SKM-1 (cell line): ENCODE results near the gene JARID2.

ENCODE experiments used
- DNase-seq: peaks from one replicate; lab custom pipeline; 2025; ENCODE audit not compliant: unreplicated experiment; lab: John Stamatoyannopoulos, UW

The JARID2 gene

DNA sequence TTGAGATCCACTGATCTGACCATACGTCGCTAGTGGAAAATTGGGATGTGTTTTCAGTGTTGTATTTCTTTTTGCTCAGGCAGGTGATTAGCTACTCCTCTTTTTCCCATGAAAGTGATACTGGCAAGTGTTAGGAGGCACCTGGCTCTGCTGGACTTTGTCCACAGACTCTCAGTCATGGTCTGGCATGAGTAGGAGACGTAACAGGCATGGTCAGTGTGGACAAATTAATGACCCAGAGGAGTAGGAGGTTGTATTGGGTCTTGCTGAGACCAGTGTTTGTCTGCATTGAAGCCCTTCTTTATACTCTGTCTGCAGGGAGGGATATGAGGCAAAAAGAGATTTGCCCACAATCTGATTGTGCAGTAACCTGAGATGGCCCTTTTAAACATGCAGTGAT is 238.3 kb downstream of the JARID2 start:
- DNase-seq = no peak

DNA sequence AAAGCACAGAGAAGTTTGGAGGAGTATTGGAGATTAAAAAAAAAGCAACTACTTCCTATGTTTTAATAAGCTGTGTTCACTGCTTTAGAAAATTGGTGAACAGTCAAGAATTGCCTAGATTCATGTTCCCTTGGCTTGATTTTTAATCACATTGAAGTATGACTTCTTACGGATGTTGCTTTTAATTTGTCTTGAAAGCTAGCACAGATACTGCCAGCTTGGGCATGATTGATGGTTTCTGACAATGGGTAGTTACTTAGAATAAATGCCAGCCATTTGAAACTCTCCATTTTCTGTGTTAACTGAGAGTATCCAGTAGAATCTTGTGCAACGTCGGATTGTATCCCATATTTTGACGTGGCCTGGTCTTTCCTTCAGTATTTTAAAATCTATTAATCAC is 239.0 kb downstream of the JARID2 start:
- DNase-seq = no peak

DNA sequence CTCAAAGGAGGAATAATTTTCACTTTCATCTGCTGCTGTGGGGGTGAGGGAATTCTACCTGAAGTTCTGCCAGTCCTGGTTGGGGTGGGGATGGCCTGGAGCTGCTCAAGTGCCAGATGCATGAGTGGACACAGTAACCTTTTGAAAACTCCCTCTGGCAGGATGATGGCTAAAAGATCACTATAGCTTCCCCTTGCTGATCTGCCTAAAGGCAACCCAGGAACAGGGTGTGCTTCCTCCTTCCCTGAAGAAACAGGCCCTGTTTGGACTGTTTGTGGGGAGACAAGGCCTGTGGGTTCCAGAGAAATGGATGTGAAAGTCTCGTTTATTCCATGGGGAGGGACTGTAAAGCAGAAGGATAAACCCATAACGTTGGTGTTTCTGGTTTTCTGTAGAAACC is 240.1 kb downstream of the JARID2 start:
- no peak for DNase-seq

DNA sequence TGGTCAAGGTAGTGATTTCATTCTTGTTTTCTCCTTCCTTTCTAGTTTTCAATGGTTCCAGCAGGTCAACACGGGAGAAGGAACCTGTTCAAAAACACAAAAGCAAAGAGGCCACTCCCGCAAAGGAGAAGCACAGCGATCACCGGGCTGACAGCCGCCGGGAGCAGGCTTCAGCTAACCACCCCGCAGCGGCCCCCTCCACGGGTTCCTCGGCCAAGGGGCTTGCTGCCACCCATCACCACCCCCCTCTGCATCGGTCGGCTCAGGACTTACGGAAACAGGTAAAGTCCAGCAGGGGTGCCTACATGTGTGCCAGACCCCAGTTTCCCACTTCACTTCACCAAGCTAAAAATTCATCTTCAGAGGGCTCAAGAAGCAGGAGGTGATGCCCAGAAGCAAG is 241.4 kb downstream of the JARID2 start:
- DNase-seq = no peak

DNA sequence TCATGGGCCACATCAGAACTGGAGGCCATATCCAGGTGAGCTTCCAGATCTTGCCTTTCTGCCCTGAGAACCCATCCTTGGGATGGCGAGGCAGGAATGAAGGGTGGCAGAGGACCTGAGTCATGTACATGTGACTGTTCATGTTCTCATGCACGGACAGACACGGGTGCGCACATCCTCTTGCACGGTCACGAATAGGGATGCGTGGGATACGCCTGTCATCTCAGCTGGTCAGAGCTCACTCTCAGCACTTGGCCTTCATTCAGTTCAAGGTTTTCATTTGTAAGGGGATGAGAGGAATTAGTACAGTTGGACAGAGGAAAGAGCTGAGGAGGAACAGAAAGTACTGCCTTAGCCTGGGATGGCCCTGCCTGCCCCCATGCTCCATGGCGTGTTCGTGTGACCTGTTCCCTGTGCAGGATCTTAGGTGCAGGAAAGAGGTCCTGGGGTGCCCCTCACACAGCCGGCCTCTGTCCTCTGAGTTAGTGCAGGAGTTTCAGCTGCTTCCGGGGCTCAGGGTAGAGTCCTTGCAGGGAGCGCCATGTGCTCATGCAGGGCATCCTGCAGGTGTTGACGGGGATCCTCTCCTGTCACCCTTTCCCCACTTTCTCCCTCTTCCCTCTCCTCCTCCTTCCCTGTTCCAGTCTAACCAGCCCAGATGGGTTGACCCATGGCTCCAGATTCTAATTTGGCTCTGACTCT is 243.5 kb downstream of the JARID2 start:
- DNase-seq = no peak

DNA sequence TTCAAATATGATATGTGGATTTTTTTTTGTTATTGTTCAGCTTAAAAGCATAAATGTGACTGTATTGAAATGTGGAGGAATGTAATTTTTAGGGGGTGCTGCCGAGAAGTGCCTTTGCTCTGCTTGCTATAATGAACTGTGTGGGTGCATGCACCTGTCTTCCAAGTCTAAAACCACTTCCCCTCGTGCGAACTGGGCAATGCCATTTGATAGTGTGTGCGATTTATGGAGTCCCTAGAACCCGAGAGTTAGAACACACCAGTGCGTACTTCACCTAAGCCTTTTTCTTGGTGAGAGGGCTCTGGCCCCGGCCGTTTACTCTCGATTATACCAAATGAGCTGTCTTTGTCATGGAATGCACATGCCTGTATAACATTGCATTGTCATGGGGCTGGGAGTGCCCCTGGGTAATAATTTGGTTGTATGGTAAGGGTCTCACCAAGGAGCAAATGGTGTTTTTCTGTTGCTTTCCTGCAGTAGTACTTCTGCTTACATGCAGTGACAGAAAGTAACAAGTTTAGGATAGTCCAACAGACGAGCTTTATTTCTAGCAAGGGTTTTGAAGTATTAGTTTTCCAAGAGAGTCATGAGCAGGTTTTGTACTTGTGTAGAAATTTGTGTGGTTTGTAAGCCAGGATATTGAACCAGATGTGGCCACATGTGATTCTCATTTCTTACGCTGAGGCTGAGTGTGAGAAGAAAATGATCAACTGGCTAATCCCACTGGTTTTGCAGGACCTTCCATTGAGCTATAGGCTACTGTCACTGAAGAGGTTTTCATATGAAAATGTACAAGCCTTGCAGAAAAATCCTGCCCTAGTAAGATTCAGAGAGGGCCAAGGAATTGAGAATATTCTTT is 244.6 kb downstream of the JARID2 start:
- DNase-seq = no peak

DNA sequence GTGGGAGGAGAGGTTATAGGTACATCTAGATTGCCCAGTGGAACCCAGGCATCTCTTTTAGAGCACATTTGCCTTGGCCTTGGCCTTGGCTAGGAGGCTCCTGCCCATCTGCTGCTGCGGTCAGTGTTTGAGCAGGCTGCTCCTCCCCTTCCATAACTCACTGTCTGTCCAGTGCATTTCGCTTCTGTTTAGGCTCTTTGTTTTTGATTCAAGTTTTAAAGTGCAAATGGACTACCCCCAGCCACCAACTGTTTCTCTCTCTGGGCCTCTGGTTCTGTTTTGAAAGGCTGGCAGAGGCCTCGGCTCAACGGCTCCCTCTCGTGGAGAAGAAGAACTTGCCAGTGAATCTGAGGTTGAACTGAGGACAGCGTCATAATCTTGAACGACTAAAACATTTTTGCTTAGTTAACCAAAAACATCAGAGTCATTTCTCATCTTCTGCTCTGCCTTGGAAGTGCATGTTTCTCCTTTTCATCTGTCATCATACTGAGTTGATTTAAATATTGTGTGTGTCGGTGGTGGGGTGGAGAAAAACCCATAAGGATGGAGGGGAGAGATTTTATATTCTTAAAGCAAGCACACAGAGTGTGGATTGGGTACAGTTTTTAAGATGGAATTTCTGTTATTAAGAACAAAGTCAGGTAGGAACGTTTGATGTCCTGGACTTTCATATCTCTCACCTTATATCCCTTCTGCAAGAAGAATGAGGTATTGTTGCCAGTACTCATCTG is 245.6 kb downstream of the JARID2 start:
- DNase-seq = peak; percentile 15

DNA sequence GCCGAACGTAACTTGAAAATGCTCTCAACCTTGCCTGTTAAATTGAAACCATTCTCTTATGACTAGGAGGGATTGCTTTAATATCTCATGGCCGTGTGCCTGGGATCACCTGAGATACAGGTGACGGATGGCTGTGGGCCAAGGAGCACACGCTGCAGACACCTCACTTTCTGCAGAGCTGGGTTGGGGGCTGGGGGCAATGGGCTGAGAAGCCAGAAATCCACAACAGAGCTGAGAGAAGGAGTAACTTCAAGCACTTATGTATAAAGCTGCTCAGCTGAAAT is 246.1 kb downstream of the JARID2 start:
- DNase-seq = no peak

DNA sequence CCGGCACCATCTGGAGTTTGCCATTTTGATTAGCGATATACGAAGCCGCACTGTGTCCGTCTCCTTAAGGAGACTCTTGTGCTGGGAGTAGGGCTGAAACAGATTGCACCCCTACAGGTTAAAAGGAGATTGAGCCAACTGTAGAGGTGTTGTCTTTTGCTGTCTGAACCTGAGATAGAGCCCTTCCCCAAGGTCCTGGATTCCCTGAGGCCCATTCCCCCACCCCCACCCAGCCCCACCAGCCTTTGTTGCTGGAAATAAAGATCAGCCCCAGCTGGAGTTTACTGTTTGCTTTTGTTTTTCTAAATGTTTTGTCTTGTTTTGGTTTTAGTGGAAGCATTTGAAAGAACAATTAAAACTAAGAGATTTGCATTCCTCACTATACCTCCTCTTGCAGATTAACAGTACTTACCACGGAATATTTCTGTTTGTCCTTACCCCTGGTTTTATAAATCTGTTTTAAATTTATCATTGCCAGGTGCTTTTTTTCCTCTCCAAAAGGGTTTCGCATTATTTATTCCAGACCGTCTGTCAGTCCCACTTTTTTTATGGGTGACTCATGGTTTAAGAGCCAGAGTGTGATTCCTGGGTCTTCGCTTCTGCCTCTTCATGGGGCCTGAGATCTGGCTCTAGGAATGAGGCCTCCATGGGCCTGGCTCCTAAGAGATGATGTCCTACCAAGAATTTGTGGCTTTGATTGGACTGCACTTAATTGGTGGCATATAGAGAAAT is 247.7 kb downstream of the JARID2 start:
- DNase-seq = no peak

DNA sequence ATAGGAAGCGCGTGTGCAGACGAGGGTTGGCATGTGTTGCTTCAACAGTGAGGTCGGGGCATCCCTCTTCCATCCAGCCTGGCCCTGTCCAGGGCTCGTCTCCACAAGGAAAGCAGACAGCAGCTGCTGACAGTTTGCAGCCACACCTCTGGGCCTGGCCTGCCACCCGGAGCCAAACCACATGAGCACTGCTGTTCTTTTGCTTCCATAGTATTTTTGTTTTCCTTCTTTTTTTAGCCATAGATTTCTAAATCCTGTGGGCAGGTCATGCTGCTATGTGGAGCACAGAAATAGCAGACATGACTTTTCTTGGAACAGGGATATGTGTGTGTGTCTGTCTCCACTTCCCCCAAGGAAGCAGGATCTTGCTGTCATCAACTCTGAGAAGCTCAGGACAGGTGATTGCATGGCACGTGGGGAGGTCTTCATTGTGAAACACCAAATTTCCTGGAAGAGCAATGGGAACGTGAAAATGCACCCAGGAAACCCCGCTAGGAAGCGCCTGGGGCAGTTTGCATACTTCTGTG is 249.6 kb downstream of the JARID2 start:
- DNase-seq = no peak

DNA sequence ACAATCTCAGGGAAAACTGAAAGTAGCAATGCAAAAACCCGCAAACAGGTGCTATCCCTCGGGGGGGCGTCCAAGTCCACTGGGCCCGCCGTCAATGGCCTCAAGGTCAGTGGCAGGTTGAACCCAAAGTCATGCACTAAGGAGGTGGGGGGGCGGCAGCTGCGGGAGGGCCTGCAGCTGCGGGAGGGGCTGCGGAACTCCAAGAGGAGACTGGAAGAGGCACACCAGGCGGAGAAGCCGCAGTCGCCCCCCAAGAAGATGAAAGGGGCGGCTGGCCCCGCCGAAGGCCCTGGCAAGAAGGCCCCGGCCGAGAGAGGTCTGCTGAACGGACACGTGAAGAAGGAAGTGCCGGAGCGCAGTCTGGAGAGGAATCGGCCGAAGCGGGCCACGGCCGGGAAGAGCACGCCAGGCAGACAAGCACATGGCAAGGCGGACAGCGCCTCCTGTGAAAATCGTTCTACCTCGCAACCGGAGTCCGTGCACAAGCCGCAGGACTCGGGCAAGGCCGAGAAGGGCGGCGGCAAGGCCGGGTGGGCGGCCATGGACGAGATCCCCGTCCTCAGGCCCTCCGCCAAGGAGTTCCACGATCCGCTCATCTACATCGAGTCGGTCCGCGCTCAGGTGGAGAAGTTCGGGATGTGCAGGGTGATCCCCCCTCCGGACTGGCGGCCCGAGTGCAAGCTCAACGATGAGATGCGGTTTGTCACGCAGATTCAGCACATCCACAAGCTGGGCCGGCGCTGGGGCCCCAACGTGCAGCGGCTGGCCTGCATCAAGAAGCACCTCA is 250.7 kb downstream of the JARID2 start:
- no peak for DNase-seq

DNA sequence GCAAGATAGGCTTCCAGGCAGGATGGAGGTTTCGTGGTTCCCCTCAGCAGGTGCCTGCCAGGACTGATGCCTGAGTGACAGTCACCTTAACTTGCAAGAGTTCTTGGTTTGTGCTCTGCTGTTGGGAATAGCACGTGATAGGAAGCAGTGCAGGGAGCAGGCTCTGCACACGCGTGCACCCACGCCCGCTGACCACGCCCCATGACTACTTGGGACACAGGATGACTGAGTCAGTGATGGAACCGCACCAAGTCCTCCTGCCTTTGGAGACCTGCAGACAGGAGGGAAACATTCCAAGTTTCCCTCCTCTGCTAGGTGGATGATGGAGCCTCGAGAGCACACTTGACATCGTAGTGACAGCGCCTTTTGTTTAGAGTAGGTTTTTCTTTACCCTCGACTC is 252.8 kb downstream of the JARID2 start:
- DNase-seq = no peak

DNA sequence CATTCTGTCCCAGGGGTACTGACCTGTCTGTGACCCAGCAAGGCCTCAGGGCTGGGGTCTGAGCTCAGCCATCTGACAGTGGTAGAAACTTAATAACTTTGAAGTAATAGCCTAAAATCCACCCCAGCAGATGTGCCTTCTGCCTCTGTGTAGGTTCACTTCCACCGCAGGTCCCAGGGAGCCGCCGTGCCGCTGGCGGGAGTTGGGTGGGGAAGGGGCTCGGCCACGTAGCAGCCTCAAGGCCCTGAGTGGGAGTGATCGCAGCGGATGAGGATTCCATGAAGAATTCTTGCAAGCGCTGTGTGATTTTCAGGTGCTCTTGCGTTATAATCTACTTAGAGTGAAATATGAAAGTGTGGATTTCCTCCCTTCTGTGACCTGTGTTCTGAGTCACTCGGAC is 253.3 kb downstream of the JARID2 start:
- no peak for DNase-seq

DNA sequence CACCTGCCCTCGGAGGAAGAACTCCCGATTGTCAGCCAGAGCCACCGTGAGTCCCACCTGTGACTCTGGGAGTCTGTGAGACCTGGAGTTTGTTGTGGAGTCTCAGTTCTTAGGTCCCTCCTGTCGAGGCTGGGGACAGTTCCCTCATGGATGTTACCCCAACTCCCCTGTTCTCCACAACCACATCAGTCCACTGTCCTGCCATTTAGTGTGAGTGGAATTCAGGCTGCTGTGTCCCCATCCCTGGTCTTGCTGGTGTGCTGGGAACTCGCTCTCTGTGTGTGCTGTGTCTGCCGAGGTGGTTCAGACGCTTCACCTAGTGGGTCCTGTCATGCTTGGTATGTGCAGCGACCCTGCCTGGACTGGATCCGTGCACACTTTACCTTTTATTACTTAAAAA is 253.7 kb downstream of the JARID2 start:
- no peak for DNase-seq

DNA sequence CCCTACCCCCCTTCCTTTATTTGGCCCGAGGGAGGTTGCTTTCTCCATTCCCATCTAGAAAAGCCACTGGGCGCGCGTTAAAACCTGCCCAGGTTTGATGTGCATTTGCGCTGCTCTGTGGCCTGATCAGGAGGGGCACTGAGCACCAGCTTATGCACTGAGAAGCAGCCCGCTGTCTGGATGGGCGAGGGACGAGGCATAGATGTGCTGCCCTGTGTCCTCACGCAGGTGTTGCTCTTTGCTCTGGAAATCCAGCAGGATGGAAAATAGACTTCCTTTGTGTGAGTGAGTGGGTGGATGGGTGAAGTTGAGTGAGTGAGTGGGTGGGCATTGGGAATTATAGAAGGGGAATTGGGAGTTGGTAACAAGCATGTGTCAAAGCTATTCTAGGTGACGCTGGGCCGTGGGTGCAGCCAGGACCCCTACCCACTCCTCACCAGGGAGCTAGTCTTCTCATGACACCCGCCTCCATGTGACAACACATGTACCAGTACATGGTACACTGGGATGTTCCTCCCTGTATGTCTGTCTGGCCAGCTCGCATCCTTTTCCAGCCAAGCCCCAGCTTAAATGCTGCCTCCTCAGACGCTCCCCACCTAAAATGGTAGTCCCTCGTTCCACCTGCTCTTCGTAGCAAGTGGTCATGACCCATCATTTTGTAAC is 254.3 kb downstream of the JARID2 start:
- DNase-seq = no peak

DNA sequence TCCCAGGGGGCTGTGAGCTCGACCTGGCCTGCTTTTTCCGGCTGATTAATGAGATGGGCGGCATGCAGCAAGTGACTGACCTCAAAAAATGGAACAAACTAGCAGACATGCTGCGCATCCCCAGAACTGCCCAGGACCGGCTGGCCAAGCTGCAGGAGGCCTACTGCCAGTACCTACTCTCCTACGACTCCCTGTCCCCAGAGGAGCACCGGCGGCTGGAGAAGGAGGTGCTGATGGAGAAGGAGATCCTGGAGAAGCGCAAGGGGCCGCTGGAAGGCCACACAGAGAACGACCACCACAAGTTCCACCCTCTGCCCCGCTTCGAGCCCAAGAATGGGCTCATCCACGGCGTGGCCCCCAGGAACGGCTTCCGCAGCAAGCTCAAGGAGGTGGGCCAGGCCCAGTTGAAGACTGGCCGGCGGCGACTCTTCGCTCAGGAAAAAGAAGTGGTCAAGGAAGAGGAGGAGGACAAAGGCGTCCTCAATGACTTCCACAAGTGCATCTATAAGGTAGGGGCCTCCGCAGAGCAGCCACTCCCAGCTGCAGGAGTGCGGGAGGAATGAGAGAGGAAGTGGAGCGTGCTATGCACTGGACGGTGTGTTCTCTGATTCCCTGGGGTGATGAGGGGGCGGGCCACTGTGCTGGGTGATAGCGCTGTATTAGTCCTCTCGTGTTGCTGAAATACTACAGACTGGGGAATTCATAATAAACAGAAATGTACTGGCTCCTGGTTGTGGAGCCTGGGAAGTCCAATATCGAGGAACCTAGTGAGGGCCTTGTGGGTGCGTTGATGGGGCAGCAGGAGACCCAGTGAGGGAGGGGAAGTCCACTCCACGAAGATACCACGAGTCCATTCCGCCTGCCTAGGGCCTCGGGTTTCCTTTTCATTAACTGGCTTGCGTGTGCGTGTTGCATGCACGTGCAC is 255.3 kb downstream of the JARID2 start:
- no peak for DNase-seq

DNA sequence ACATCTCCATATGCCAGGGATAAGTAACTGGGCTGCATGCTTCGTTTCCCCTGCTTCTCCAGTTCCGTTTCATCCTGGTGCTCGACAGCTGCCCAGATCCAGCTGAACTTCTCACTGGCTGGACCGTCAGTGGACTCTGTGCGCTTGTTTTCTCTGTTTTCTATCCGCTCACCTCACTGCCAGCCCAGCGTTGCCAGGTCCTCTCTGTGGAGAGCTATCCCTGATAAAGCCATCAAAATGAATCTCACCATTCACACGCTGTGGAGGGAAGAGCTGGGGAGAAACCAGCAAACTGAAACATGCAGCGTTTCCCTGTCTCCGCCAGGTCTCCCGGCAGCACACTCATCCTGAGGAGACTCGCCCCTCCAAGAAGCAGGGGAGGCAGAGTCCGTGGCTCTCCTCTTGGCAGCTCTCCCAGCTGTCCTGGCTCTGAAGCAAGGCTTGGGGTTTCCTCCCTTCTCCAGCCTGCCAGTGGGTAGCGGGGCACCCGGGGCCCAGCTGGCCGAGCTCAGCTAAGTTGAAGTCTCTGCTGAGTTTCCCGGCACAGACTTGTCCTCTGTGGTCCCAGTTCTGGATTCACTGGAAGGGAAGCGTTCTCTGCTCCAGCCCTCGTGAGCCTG is 256.1 kb downstream of the JARID2 start:
- no peak for DNase-seq
